ENCODE data around the gene RAB1A. TPM values are rescaled to one million over a fixed set of nuclear protein-coding genes. Genes with fewer than 3 reads are reported as not detected.
"Not testable (repeated sequence)": the region's sequence is repeated elsewhere in the genome, so short reads cannot be mapped to it uniquely, and the experiment has no call there.

RAB1A gene
- total RNA-seq, 4 donors from 2014 or later, result 36.4 to 71.3 (median 43.7) TPM

- ATAC-seq (no peak), DNase-seq (no peak)
- H3K9me3 ChIP-seq, result no peaks in the 10 kb centered on the region
- H3K27me3 ChIP-seq, result no peaks in the 10 kb centered on the region
- H3K4me3 ChIP-seq, result no peak overlapping the region
- in situ Hi-C loops (cut with MboI; ENCODE audit: low sequenced_read_pairs in 4 of 4) (loop anchor here in 1 of 4 donors (25.0 kb wide), 1 partner anchor 261 kb away; no protein-coding TSS in a partner anchor), intact Hi-C loops (cut with DNase I; ENCODE audit: low total_unique reads) (no loop called here)
- no peaks in the 10 kb centered on the region for H3K4me1 ChIP-seq
- TF ChIP-seq POLR2A (IDR thresholded peaks at IDR 0.05), result no peak
- TF ChIP-seq, protein P1, sequence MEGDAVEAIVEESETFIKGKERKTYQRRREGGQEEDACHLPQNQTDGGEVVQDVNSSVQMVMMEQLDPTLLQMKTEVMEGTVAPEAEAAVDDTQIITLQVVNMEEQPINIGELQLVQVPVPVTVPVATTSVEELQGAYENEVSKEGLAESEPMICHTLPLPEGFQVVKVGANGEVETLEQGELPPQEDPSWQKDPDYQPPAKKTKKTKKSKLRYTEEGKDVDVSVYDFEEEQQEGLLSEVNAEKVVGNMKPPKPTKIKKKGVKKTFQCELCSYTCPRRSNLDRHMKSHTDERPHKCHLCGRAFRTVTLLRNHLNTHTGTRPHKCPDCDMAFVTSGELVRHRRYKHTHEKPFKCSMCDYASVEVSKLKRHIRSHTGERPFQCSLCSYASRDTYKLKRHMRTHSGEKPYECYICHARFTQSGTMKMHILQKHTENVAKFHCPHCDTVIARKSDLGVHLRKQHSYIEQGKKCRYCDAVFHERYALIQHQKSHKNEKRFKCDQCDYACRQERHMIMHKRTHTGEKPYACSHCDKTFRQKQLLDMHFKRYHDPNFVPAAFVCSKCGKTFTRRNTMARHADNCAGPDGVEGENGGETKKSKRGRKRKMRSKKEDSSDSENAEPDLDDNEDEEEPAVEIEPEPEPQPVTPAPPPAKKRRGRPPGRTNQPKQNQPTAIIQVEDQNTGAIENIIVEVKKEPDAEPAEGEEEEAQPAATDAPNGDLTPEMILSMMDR (IDR thresholded peaks at IDR 0.05 in 4 of 5, conservative IDR thresholded peaks at IDR 0.05 in 1 of 5), result no peak
- no peak overlapping the region for H3K27ac ChIP-seq
- no peaks in the 10 kb centered on the region for H3K36me3 ChIP-seq
Measured at GRCh38 chr2:65172994-65173790, 43.3 kb upstream of the RAB1A start.

GRCh38 chr2:65170611-65171477 is 40.9 kb upstream of the RAB1A start:
- ATAC-seq; H3K4me3 ChIP-seq; H3K9me3 ChIP-seq; intact Hi-C loops (cut with DNase I; ENCODE audit: low total_unique reads); H3K27me3 ChIP-seq; DNase-seq; H3K36me3 ChIP-seq; H3K4me1 ChIP-seq; H3K27ac ChIP-seq: not testable (repeated sequence)
- in situ Hi-C loops (cut with MboI; ENCODE audit: low sequenced_read_pairs in 4 of 4), result loop anchor here in 1 of 4 donors (25.0 kb wide), 1 partner anchor 259 kb away; no protein-coding TSS in a partner anchor

- intact Hi-C loops (cut with DNase I; ENCODE audit: low total_unique reads), result no loop called here
- no peaks in the 10 kb centered on the region for H3K27me3 ChIP-seq
- no peak overlapping the region for H3K4me3 ChIP-seq
- no peak overlapping the region for H3K27ac ChIP-seq
- DNase-seq (no peak), ATAC-seq (no peak)
- no peaks in the 10 kb centered on the region for H3K9me3 ChIP-seq
- in situ Hi-C loops (cut with MboI; ENCODE audit: low sequenced_read_pairs in 4 of 4), result loop anchor here in 2 of 4 donors (10.0 to 25.0 kb wide), 2 partner anchors 255 to 257 kb away; no protein-coding TSS in a partner anchor
- no peak for TF ChIP-seq POLR2A (IDR thresholded peaks at IDR 0.05)
- TF ChIP-seq, protein P1 (IDR thresholded peaks at IDR 0.05 in 4 of 5, conservative IDR thresholded peaks at IDR 0.05 in 1 of 5), result no peak
- no peaks in the 10 kb centered on the region for H3K36me3 ChIP-seq
- H3K4me1 ChIP-seq, result no peaks in the 10 kb centered on the region
Measured at GRCh38 chr2:65169760-65170136, 39.8 kb upstream of the RAB1A start.

- no peak for DNase-seq
- intact Hi-C loops (cut with DNase I; ENCODE audit: low total_unique reads) (no loop called here), in situ Hi-C loops (cut with MboI; ENCODE audit: low sequenced_read_pairs in 4 of 4) (loop anchor here in 2 of 4 donors (10.0 to 25.0 kb wide), 2 partner anchors 251 to 253 kb away; no protein-coding TSS in a partner anchor)
- H3K4me1 ChIP-seq, result peaks cover 3 to 7% of the 10 kb centered on the region in 2 donors
- no peaks in the 10 kb centered on the region for H3K36me3 ChIP-seq
- H3K27ac ChIP-seq, result no peak overlapping the region
- H3K9me3 ChIP-seq, result no peaks in the 10 kb centered on the region
- TF ChIP-seq, protein P1 (IDR thresholded peaks at IDR 0.05 in 4 of 5, conservative IDR thresholded peaks at IDR 0.05 in 1 of 5), result no peak
- no peak for TF ChIP-seq POLR2A (IDR thresholded peaks at IDR 0.05)
- no peak for ATAC-seq
- no peak overlapping the region for H3K4me3 ChIP-seq
- H3K27me3 ChIP-seq, result no peaks in the 10 kb centered on the region
Measured at GRCh38 chr2:65165558-65165957, 35.7 kb upstream of the RAB1A start.
